Measurements from ENCODE around the gene ZNF485.

- TF ChIP-seq POLR2A (IDR thresholded peaks at IDR 0.05; ENCODE audit: extremely low read depth, insufficient read length) (no peak), CTCF (IDR thresholded peaks at IDR 0.05; ENCODE audit: low read depth, low read length) (no peak), MAX (IDR thresholded peaks at IDR 0.05; ENCODE audit: low read depth, low read length) (no peak)
Observed at GRCh38 chr10:43596546-43596945, 9.7 kb upstream of the ZNF485 start.

All from NB4 (cell line).